ENCODE measurements around the gene CCDC142.

Gene CCDC142

GRCh38 chr2:74439803-74440377 lies 42.9 kb downstream of the CCDC142 start:
- Histone ChIP-seq H3K4me1 (ENCODE audit: insufficient read depth, low read length) (peaks cover 41% of the 10 kb centered on the region), H3K9me3 (ENCODE audit: control insufficient read depth, insufficient read depth, low read length) (no peaks in the 10 kb centered on the region), H3K9ac (ENCODE audit: low read depth, low read length) (peak overlapping the region; percentile 73), H3K36me3 (ENCODE audit: insufficient read depth, low read length) (no peaks in the 10 kb centered on the region)

- Histone ChIP-seq H3K4me1 (ENCODE audit: insufficient read depth, low read length) (peaks cover 36% of the 10 kb centered on the region), H3K36me3 (ENCODE audit: insufficient read depth, low read length) (no peaks in the 10 kb centered on the region), H3K9me3 (ENCODE audit: control insufficient read depth, insufficient read depth, low read length) (no peaks in the 10 kb centered on the region), H3K9ac (ENCODE audit: low read depth, low read length) (peak overlapping the region; percentile 73)
Measured at GRCh38 chr2:74439373-74439772, 43.4 kb downstream of the CCDC142 start.

DNA sequence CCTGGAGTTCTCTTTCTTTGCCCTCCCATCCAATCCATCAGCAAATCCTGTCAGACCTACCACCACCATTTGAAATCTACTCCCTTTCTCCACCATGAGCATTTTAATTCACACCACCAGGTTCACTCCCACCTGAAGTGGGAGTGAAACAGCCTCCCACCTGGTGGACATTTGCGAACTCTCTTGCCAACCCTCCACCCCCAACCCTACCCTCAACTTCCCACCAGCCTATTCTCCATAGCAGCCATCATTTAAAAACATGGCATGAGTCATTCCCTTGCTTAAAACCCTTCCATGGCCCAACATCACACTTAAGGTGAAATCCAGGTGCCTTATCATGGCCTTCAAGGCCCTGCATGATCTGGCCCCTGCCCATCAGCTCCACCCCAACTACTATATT lies 44.5 kb downstream of the CCDC142 start:
- no peaks in the 10 kb centered on the region for H3K9me3 ChIP-seq (ENCODE audit: control insufficient read depth, insufficient read depth, low read length)
- H3K9ac ChIP-seq (ENCODE audit: low read depth, low read length) = no peak overlapping the region
- no peaks in the 10 kb centered on the region for H3K36me3 ChIP-seq (ENCODE audit: insufficient read depth, low read length)
- peaks cover 31% of the 10 kb centered on the region for H3K4me1 ChIP-seq (ENCODE audit: insufficient read depth, low read length)

- 0 out of 2 replicates have a peak, but pooled peaks cover under 1% of the 10 kb centered on the region for H3K36me3 ChIP-seq (ENCODE audit: insufficient read depth, low read length)
- no peaks in the 10 kb centered on the region for H3K9me3 ChIP-seq (ENCODE audit: control insufficient read depth, insufficient read depth, low read length)
- H3K9ac ChIP-seq (ENCODE audit: low read depth, low read length) = peak overlapping the region; percentile 14; the same call in 1 of the 2 replicates
- H3K4me1 ChIP-seq (ENCODE audit: insufficient read depth, low read length) = peaks cover 31% of the 10 kb centered on the region
Measured at GRCh38 chr2:74436848-74437695, 45.7 kb downstream of the CCDC142 start.

DNA sequence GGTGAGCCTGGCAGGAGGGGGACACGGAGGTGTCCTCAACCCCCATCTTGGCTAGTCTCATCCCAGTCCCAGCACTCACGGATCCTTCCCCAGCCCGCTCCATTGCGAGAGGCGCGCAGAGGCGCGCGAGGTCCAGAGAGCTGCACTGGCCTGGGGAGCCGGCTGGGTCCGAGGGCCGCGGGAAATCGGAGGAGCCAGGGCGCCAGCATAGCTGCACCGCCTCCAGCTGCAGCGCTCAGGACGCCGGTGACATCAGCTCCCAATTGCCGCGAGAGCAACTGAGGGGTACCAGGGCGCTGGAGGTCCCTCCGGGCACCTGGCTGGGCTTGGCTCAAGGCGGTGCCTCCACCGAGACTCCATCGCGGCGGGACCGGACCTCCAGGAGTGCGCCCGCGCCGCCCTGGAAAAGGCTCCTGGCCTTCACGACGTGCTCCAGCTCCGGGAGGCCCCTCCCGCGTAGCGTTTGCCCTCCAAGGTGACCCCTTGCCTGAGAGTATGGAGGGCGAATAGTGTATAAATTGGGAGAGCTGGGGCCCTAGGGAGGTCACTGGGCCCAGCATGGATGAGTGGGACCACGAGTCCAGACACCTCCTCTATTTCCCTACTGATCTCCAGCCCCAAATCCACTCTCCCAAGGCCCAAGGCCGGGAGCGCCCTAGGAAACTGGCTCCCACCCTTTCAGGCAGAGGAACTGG lies 46.5 kb downstream of the CCDC142 start:
- peaks cover 31% of the 10 kb centered on the region for H3K4me1 ChIP-seq (ENCODE audit: insufficient read depth, low read length)
- H3K9ac ChIP-seq (ENCODE audit: low read depth, low read length) = peak overlapping the region; percentile 14; the same call in 1 of the 2 replicates
- no peaks in the 10 kb centered on the region for H3K9me3 ChIP-seq (ENCODE audit: control insufficient read depth, insufficient read depth, low read length)
- peaks cover 8% of the 10 kb centered on the region; the same call in 1 of the 2 replicates for H3K36me3 ChIP-seq (ENCODE audit: insufficient read depth, low read length)

- Histone ChIP-seq H3K4me1 (ENCODE audit: insufficient read depth, low read length) (0 out of 2 replicates have a peak, but pooled peaks cover 3% of the 10 kb centered on the region), H3K36me3 (ENCODE audit: insufficient read depth, low read length) (peaks cover 20% of the 10 kb centered on the region), H3K9me3 (ENCODE audit: control insufficient read depth, insufficient read depth, low read length) (no peaks in the 10 kb centered on the region), H3K9ac (ENCODE audit: low read depth, low read length) (no peak overlapping the region)
Measured at GRCh38 chr2:74430502-74430901, 52.3 kb downstream of the CCDC142 start.

DNA sequence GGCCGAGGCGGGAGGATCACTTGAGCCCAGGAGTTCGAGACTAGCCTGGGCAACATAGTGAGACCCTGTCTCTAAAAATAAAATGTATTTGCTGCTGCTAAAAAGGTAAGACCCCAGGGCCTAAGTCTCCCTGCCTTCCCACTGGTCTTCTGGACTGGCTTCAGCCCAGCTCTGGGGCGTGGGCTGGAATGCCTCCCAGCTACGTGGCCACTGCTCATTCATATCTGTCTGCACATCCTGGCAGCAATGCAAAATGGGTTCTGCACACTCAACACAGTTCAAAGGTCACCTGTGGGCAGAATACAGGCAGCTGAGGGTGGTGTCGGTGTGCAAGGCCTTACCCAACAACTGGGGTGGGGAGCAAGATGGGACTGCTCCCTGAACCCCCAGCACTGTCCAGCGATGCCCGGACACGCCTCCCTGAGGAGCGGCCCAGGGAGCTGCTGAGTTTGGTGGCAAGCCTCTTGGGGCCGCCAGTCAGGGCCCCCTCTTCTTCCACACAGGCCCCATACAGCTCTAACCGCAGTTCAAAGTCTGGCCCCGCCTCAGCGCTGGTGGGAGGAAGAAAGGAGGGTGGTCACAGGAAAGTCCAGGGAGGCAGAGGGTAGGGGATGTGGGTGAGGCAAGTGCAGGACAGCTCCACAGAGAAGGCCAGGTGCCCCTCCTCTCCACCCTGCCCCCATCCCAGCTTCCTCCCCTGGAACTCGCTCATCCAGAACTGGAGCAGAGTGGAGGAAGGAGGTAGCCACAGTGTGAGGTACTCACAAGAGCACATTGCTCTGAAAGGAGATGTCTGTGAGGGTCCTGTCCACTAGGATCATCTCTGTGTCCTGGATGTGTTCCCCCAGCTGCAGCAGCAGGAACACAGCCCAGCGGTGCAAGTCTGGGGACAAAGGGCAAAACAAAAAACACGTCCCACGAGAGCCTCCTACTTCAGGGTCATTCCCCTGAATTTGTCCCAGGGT lies 53.0 kb downstream of the CCDC142 start:
- 0 out of 2 replicates have a peak, but pooled peaks cover 3% of the 10 kb centered on the region for H3K4me1 ChIP-seq (ENCODE audit: insufficient read depth, low read length)
- peaks cover 20% of the 10 kb centered on the region for H3K36me3 ChIP-seq (ENCODE audit: insufficient read depth, low read length)
- H3K9ac ChIP-seq (ENCODE audit: low read depth, low read length) = no peak overlapping the region
- H3K9me3 ChIP-seq (ENCODE audit: control insufficient read depth, insufficient read depth, low read length) = no peaks in the 10 kb centered on the region

DNA sequence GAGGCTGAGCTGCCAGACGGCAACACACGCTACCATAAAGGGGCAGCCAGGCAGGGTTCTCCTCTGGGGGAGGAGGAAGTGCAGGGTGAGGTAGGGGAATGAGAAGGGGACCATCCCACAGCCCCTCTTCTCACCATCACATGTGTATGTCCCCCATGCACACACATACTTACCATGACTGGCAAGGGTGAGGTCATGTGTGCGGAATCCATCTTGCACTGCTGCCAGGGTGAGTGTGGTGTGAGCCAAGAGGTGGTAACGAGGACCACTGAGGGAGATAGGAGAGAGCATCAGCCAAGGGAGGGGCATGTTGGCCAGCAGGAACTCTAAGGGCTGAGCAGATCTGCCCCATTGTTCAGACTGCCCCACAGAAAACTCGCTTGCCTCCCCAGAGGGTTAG lies 54.1 kb downstream of the CCDC142 start:
- 0 out of 2 replicates have a peak, but pooled peaks cover 3% of the 10 kb centered on the region for H3K4me1 ChIP-seq (ENCODE audit: insufficient read depth, low read length)
- peaks cover 20% of the 10 kb centered on the region for H3K36me3 ChIP-seq (ENCODE audit: insufficient read depth, low read length)
- no peak overlapping the region for H3K9ac ChIP-seq (ENCODE audit: low read depth, low read length)
- H3K9me3 ChIP-seq (ENCODE audit: control insufficient read depth, insufficient read depth, low read length) = no peaks in the 10 kb centered on the region

DNA sequence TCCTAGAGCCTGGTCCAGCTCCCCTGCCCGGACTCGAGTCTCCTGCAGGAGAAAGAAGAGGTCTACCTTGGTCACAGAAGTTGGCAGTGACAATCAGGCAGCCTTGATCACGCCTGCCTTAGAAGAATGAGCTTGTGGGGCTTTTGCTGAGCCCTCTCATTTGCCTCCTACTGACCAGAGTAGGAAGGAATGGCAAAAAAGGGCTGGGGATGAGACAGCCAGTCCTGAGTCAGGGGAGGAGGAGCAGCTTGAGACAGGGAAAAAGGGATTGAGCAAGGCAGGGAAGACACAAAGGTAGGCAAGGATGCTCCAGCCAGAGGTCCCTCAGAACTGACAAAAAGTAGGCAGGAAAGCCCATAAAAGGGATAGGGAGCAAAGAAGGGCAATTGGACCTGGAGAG lies 55.2 kb downstream of the CCDC142 start:
- 0 out of 2 replicates have a peak, but pooled peaks cover 3% of the 10 kb centered on the region for H3K4me1 ChIP-seq (ENCODE audit: insufficient read depth, low read length)
- no peak overlapping the region for H3K9ac ChIP-seq (ENCODE audit: low read depth, low read length)
- no peaks in the 10 kb centered on the region for H3K9me3 ChIP-seq (ENCODE audit: control insufficient read depth, insufficient read depth, low read length)
- peaks cover 20% of the 10 kb centered on the region for H3K36me3 ChIP-seq (ENCODE audit: insufficient read depth, low read length)

DNA sequence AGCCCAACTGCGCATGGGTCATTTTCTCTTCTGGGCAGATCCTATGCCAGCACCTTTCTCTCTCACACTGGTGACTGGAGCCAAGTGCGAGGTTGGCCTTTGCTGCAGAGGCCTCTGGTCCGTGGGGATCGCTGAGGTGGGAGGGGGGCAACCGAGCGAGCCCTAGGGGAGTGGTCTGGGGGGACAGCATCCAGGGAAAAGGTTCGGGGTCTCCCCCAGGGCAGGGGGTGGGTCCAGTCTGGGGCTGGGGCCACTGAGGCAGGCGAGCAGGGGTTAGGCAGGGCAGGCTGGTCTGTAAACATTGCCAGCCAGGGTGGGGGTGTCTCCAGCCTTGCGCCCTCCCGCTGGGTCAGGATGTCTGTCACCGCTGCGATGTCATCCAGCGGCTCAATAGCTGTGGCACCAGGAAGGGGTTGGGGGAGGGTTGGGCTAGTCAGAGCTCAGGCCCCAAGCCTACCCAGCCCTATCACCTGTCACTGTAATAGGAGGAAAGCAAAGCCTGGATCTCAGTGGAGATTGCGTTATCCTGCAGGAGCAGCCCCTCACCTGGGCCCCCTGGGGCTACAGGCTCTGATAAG lies 56.5 kb downstream of the CCDC142 start:
- Histone ChIP-seq H3K36me3 (ENCODE audit: insufficient read depth, low read length) (peaks cover 12% of the 10 kb centered on the region), H3K4me1 (ENCODE audit: insufficient read depth, low read length) (0 out of 2 replicates have a peak, but pooled peaks cover 3% of the 10 kb centered on the region), H3K9ac (ENCODE audit: low read depth, low read length) (no peak overlapping the region), H3K9me3 (ENCODE audit: control insufficient read depth, insufficient read depth, low read length) (no peaks in the 10 kb centered on the region)

DNA sequence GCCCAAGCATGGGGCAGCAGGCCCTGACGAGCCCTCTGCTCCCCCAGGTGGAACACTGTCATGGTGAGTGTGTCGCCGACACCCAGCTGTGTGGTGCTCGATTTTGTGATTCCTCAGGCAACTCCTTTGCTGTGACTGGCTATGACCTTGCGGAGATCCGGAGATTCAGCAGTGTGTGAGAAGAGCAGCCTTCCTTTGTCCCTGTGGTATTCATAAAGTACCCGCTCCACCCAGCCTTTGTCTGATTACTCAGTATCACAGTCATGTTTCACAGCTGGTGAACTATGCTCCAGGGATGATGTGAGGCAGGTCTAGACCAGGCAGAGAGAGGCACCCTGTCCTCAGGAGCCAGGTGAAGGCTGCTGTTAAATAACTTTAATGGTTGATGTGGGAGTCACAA lies 57.3 kb downstream of the CCDC142 start:
- H3K9me3 ChIP-seq (ENCODE audit: control insufficient read depth, insufficient read depth, low read length) = no peaks in the 10 kb centered on the region
- H3K4me1 ChIP-seq (ENCODE audit: insufficient read depth, low read length) = 0 out of 2 replicates have a peak, but pooled peaks cover 3% of the 10 kb centered on the region
- H3K9ac ChIP-seq (ENCODE audit: low read depth, low read length) = no peak overlapping the region
- H3K36me3 ChIP-seq (ENCODE audit: insufficient read depth, low read length) = peaks cover 10% of the 10 kb centered on the region

DNA sequence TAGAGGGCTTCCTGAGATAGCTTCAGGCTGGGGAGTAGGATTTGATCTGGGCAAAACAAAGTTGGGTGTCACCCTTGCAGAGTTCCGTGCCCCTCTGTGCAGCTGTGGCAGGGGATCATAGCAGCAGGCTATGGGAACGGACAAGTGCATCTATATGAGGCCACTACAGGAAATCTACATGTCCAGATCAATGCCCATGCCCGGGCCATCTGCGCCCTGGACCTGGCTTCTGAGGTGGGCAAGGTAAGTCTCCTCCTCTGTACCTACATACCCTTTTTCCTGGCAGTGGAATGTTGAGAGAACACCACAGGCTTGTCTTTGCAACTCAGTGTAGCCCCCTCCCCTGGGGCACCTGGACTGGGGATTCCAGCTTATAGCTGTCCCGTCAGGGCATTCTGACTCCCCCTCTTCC lies 57.8 kb downstream of the CCDC142 start:
- Histone ChIP-seq H3K4me1 (ENCODE audit: insufficient read depth, low read length) (0 out of 2 replicates have a peak, but pooled peaks cover 3% of the 10 kb centered on the region), H3K9ac (ENCODE audit: low read depth, low read length) (no peak overlapping the region), H3K9me3 (ENCODE audit: control insufficient read depth, insufficient read depth, low read length) (no peaks in the 10 kb centered on the region), H3K36me3 (ENCODE audit: insufficient read depth, low read length) (peaks cover 10% of the 10 kb centered on the region)

Measured in ES-I3 (cell line).